ENCODE results near the gene UGCG.

The UGCG gene

GRCh38 chr9:111936391-111936790, 39.8 kb downstream of the UGCG start:
- TF ChIP-seq, protein P1, sequence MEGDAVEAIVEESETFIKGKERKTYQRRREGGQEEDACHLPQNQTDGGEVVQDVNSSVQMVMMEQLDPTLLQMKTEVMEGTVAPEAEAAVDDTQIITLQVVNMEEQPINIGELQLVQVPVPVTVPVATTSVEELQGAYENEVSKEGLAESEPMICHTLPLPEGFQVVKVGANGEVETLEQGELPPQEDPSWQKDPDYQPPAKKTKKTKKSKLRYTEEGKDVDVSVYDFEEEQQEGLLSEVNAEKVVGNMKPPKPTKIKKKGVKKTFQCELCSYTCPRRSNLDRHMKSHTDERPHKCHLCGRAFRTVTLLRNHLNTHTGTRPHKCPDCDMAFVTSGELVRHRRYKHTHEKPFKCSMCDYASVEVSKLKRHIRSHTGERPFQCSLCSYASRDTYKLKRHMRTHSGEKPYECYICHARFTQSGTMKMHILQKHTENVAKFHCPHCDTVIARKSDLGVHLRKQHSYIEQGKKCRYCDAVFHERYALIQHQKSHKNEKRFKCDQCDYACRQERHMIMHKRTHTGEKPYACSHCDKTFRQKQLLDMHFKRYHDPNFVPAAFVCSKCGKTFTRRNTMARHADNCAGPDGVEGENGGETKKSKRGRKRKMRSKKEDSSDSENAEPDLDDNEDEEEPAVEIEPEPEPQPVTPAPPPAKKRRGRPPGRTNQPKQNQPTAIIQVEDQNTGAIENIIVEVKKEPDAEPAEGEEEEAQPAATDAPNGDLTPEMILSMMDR (IDR thresholded peaks at IDR 0.05; ENCODE audit: low read depth, low read length), result no peak
- DNase-seq (ENCODE audit: extremely low read depth, low read depth), result no peak

DNA sequence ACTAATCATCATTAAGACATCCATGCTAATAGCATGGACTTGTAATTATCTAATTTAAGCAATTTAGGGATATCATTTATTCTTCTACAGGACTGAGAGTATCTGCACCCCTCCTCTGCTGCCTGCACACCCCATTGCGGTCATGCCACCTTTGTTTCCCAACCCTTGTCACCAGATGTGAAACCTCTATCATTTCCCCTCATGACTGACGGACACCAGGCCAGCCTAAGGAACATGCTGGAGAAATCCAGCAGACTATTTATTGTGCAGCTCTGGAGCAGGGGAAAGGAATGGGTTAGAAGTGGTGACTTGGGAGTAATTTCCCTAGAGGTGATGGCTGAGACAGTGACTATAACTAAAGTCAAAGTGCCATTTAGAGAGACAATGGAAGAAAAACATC, 40.7 kb downstream of the UGCG start:
- DNase-seq (ENCODE audit: extremely low read depth, low read depth), result no peak
- TF ChIP-seq, protein P1 (IDR thresholded peaks at IDR 0.05; ENCODE audit: low read depth, low read length), result no peak

DNA sequence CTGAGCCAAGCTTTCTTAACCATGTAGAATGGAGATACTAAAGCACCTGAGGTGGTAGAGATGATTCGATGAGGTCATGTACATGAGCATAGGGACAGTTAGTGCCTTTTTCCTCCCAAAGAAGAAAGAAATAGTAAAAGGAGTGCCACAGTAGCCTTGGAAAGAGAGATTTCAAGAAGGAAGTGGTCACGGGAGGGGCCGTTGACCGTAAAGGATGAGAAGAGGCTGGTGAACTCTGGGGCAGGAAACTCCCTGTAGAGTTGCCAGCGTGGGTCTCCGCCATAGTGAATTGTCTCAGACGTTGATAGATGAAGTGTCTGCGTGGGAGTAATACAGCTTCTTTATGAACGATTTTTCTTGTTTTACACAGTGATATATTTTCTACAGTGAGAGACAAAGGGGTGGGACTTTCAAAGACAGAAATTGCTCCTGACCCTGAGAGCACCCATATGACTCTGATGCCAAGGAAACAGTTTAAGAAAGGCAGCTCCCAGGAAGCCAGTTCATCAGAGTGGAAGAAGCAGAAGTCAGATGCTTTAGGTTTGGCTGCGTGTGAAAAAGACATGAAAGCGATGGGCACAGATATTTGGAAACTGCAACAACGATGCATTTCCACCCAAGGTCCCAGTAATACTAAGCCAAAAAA, 41.3 kb downstream of the UGCG start:
- no peak for DNase-seq (ENCODE audit: extremely low read depth, low read depth)
- TF ChIP-seq, protein P1 (IDR thresholded peaks at IDR 0.05; ENCODE audit: low read depth, low read length), result no peak

DNA sequence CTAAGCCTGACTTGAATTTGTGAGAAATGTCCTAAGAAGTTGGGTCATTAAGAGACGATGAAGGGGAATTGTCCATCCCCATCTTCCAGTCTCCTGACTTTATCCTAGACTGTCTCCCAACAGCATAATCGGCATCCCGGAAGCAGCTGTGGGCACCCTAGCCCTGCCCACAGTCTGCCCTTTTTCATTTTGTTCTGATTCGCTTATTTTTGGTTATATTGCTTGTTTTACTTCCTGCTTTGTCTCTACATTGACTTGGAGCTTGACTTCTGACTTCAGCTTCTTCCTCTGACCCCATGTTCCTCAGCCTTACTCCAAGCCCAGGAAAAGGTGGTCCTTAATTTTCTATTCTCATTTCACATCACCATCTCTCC, 41.8 kb downstream of the UGCG start:
- no peak for DNase-seq (ENCODE audit: extremely low read depth, low read depth)
- TF ChIP-seq, protein P1 (IDR thresholded peaks at IDR 0.05; ENCODE audit: low read depth, low read length), result no peak

- TF ChIP-seq, protein P1 (IDR thresholded peaks at IDR 0.05; ENCODE audit: low read depth, low read length), result no peak
- DNase-seq (ENCODE audit: extremely low read depth, low read depth), result no peak
These were observed 42.7 kb downstream of the UGCG start for GRCh38 chr9:111939322-111939721.

DNA sequence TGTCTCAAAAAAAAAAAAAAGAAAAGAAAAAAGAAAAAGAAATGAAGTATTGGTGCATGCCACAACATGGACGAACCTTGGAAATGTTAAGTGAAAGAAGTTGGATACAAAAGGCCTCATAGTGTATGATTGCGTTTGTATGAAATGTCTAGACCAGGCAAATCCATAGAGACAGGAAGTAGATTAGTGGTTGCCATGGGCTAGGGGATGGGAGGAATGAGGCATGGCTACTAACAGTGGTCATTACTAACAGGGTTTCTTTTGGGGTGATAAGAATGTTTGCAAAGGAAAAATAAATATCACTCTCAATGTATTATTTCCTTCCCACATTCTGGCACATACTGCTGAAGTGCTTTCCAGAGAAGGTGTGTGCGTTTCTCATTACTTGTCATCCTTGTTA, 44.1 kb downstream of the UGCG start:
- TF ChIP-seq, protein P1 (IDR thresholded peaks at IDR 0.05; ENCODE audit: low read depth, low read length), result no peak
- DNase-seq (ENCODE audit: extremely low read depth, low read depth), result no peak

DNA sequence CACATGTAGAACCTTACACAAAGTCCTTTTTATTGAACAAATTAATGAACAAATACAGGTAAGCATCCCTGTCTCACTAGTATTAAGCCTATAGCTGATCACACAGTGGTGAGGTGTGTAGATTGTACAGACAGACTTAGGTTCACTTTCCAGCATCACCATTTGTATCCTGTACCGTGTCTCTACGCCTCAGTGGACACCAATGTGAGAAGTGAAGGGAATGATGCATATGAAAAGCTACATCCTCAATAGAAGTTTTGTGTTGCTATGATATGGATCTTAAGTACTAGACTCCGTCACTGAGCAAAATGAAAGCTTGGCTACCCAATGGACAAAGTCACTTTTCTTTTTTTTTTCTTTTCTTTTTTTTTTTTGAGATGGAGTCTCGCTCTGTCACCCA, 46.6 kb downstream of the UGCG start:
- TF ChIP-seq, protein P1 (IDR thresholded peaks at IDR 0.05; ENCODE audit: low read depth, low read length), result no peak

More for the DNA sequence above, 46.6 kb downstream of the UGCG start:
- no peak for DNase-seq (ENCODE audit: extremely low read depth, low read depth)

Measured in AG09319 (cell line).